Stromal cell of bone marrow (primary cell): ENCODE results near the gene SMYD3.
"Not testable (repeated sequence)": the region's sequence is repeated elsewhere in the genome, so short reads cannot be mapped to it uniquely, and the experiment has no call there.

Experiments
- DNase-seq: peaks from one replicate; pipeline ENCODE4 v3.0.0-alpha.2; 2012; ENCODE audit warnings: low read depth

Gene SMYD3

GRCh38 chr1:245771511-245772281 is 735.4 kb downstream of the SMYD3 start:
- DNase-seq: peak; percentile 68

- DNase-seq: no peak
Observed at GRCh38 chr1:245770156-245770555, 736.9 kb downstream of the SMYD3 start.

- no peak for DNase-seq
Observed at GRCh38 chr1:245768596-245768995, 738.5 kb downstream of the SMYD3 start.

GRCh38 chr1:245765230-245766000 is 741.7 kb downstream of the SMYD3 start:
- DNase-seq: no peak

- DNase-seq: no peak
Observed at GRCh38 chr1:245763873-245764331, 743.2 kb downstream of the SMYD3 start.

DNA sequence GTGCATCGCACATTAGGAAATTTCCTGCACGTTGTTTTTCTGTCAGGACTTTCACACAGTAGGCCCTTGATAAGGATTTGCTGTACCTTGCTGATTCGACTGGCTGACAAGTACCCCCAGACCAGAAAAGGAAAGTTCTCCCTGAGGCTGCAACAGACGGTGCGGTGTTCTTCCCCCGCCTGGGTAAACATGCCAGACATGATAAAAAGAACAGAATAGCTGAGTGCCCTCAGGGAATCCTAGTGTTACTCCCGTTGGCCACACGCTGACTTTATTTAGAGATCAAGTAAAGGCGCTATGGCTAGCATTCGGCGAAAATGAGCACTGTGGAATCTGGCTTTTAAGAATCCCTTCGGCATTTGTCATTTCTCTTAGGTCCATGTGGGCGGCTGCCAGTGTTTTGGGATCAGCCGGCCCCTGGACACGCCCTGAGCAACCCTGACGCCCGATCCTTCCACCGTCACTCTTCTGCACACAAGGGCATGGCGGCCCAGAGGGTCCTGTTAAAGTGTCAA is 744.6 kb downstream of the SMYD3 start:
- DNase-seq: no peak

DNA sequence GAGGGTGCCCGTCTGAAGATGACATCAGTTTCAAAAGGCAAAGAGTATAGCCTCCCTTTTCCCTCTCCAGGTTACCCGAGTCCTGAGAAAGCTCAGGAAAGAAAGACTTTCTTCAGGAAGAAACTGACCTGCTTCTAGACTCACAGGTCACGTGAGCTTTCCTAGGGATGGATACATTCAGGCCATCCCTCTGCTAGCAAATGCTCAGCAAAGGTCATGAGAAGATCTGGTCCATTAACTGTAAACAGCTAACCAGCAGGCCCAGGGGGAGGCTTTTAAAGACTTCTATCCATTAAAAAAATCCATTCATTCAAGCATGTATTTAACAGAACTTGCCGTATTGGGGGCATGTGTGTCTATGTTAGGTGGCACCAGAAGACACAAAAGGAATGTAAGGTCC is 746.8 kb downstream of the SMYD3 start:
- no peak for DNase-seq

DNA sequence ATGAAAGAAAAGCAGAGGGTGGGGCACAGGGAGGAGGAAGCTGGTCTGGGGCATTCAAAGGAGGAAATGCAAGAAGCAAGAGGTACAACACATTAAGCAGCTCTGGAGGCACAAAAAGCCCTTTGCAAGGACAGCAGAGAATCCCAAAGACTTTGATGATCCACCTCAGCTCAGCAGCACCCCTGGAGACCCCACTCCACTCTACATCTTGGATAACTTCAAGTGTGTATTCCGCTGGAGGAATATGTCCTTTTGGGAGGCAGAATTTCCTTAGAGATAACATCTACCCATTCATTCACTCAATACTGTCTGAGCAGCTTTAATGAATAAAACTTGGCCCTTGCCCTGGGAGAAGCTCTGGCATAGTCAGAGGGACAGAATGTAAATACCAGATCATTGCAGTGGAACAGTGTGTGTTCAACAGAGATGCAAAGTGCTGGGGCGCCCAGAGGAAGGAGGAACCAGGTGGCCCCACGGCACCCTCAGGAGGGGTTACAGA is 752.6 kb downstream of the SMYD3 start:
- no peak for DNase-seq

DNA sequence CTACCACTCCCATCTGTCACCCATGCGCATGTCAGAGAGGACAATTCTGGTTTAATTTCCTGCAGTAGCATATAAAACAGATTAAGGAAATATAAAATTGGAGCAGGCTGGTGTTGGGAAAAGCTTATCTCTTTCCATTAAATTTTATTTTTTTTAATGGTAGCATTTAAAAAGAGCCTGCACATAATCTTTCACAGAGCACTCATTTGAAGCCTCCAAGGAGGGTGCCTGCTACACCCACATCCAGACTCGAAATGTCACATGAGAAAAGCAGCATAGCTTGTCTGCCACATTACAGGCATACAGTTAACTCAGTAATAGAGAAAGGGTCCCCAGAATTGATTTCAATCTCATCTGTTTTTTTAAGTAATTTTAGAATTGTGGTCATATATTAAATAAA is 753.3 kb downstream of the SMYD3 start:
- no peak for DNase-seq

GRCh38 chr1:245752561-245752960 is 754.5 kb downstream of the SMYD3 start:
- DNase-seq: no peak

- no peak for DNase-seq
Observed at GRCh38 chr1:245751726-245752470, 755.2 kb downstream of the SMYD3 start.

GRCh38 chr1:245751116-245751515 is 756.0 kb downstream of the SMYD3 start:
- no peak for DNase-seq

- no peak for DNase-seq
Observed at GRCh38 chr1:245750261-245750660, 756.8 kb downstream of the SMYD3 start.

GRCh38 chr1:245749053-245749452 is 758.0 kb downstream of the SMYD3 start:
- no peak for DNase-seq

- no peak for DNase-seq
Observed at GRCh38 chr1:245748646-245749045, 758.4 kb downstream of the SMYD3 start.

GRCh38 chr1:245748240-245748639 is 758.8 kb downstream of the SMYD3 start:
- DNase-seq: no peak

DNA sequence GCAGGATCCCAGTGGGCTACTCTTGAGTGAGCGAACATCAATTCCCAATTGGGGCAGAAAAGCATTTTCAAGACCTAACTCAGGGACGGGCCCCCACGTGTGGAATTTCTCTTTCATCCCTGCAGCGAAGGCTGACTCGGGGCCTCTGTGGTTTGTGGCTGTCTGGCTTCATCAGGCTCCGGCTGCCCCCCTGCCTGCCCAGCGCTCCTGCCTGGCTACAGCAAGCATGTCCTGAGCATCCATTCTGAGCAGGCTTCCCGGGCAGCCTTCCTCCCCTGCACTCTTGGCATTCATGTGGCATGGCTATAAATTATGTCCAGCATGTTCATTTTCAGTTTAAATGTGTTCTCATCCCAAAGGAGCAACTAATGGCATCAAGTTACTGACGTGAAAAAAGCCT is 764.2 kb downstream of the SMYD3 start:
- DNase-seq: peak; percentile 39

- not testable (repeated sequence) for DNase-seq
Observed at GRCh38 chr1:245740336-245740735, 766.7 kb downstream of the SMYD3 start.

- no peak for DNase-seq
Observed at GRCh38 chr1:245730801-245731200, 776.3 kb downstream of the SMYD3 start.

DNA sequence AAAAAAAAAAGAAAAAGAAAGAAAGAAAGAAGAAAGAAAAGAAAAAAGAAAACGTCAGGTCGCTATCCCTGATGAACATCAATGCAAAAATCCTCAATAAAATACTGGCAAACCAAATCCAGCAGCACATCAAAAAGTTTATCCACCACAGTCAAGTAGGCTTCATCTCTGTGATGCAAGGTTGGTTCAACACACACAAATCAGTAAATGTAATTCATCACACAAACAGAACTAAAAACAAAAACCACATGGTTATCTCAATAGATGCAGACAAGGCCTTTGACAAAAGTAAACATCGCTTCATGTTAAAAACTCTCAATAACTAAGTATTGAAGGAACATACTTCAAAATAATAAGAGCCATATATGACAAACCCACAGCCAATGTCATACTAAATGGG is 779.0 kb downstream of the SMYD3 start:
- DNase-seq: not testable (repeated sequence)

- DNase-seq: no peak
Observed at GRCh38 chr1:245721488-245721887, 785.6 kb downstream of the SMYD3 start.

DNA sequence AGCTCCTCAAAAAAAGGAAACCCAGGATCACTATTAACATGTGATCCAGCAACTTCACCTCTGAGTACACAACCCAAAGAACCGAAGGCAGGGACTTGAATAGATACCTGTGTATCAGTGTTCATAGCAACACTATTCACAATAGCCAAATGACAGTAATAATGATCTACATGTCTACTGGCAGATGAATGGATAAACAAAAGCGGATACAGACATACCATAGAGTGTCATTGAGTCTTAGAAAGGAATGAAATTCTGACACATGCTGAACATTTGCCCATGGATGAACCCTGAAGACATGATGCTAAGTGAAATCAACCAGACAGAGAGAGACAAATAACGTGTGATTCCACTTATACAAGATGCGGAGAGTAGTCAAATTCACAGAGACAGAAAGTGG is 788.1 kb downstream of the SMYD3 start:
- no peak for DNase-seq
